Progenitor cell of endocrine pancreas (in vitro differentiated cells): Measurements from ENCODE around the gene ITGB3. TPM values are rescaled to one million over a fixed set of nuclear protein-coding genes. Genes with fewer than 3 reads are reported as not detected.

ENCODE experiments used
- DNase-seq: peaks from one replicate; pipeline ENCODE4 v3.0.0; 2021; ENCODE audit warnings: low spot score; ENCODE audit not compliant: unreplicated experiment
- H3K27ac Mint-ChIP-seq: 2 replicates; pipeline ENCODE4 v1.8.0; 2021; ENCODE audit warnings: mild to moderate bottlenecking, moderate library complexity, mixed read lengths
- H3K27me3 Mint-ChIP-seq: 2 replicates; pipeline ENCODE4 v1.8.0; 2021; ENCODE audit warnings: mixed read lengths
- H3K36me3 Mint-ChIP-seq: 2 replicates; pipeline ENCODE4 v1.8.0; 2022; ENCODE audit warnings: mixed read lengths; ENCODE audit not compliant: insufficient read depth
- H3K4me1 Mint-ChIP-seq: 2 replicates; pipeline ENCODE4 v1.8.0; 2021; ENCODE audit warnings: low read depth, mixed read lengths
- H3K4me3 Mint-ChIP-seq: 2 replicates; pipeline ENCODE4 v1.8.0; 2021; ENCODE audit warnings: low read depth, mild to moderate bottlenecking, moderate library complexity, mixed read lengths
- H3K9me3 Mint-ChIP-seq: 2 replicates; pipeline ENCODE4 v1.8.0; 2021; ENCODE audit warnings: low read depth, mixed read lengths
- CTCF ChIP-seq: fragments of 200-600 bp; sonication (generic); IDR thresholded peaks from one replicate; pipeline ENCODE4 v1.5.0; 2021; ENCODE audit warnings: antibody characterized with exemption, mild to moderate bottlenecking; ENCODE audit not compliant: unreplicated experiment
- total RNA-seq: library from RNA; stranded (reverse); gene quantifications from 2 replicates; pipeline ENCODE4 v1.2.1, GENCODE V29; 2021

The ITGB3 gene
- total RNA-seq, 1 donor from 2014 or later, result not detected

GRCh38 chr17:47289302-47289701, 35.7 kb downstream of the ITGB3 start:
- peaks cover 2% of the 10 kb centered on the region for H3K4me1 Mint-ChIP-seq

GRCh38 chr17:47290870-47291241, 37.2 kb downstream of the ITGB3 start:
- H3K4me1 Mint-ChIP-seq, result peaks cover 2% of the 10 kb centered on the region
- no peak overlapping the region for H3K4me3 Mint-ChIP-seq
- H3K9me3 Mint-ChIP-seq, result no peaks in the 10 kb centered on the region
- DNase-seq, result no peak
- H3K36me3 Mint-ChIP-seq, result no peaks in the 10 kb centered on the region
- no peak for TF ChIP-seq CTCF
- H3K27me3 Mint-ChIP-seq, result peaks cover 3% of the 10 kb centered on the region
- H3K27ac Mint-ChIP-seq, result no peak overlapping the region

More at GRCh38 chr17:47289302-47289701, 35.7 kb downstream of the ITGB3 start:
- DNase-seq, result no peak
- H3K36me3 Mint-ChIP-seq, result no peaks in the 10 kb centered on the region
- no peak for TF ChIP-seq CTCF
- H3K4me3 Mint-ChIP-seq, result no peak overlapping the region
- peaks cover 3% of the 10 kb centered on the region for H3K27me3 Mint-ChIP-seq
- no peaks in the 10 kb centered on the region for H3K9me3 Mint-ChIP-seq
- no peak overlapping the region for H3K27ac Mint-ChIP-seq

- H3K4me3 Mint-ChIP-seq, result no peak overlapping the region
- no peak for TF ChIP-seq CTCF
- DNase-seq, result no peak
- no peaks in the 10 kb centered on the region for H3K36me3 Mint-ChIP-seq
- H3K9me3 Mint-ChIP-seq, result no peaks in the 10 kb centered on the region
- H3K27ac Mint-ChIP-seq, result no peak overlapping the region
- H3K4me1 Mint-ChIP-seq, result peaks cover 2% of the 10 kb centered on the region
- peaks cover 3% of the 10 kb centered on the region for H3K27me3 Mint-ChIP-seq
These were observed 37.7 kb downstream of the ITGB3 start for GRCh38 chr17:47291242-47291873.

- H3K27me3 Mint-ChIP-seq, result peaks cover 3% of the 10 kb centered on the region
- no peaks in the 10 kb centered on the region for H3K36me3 Mint-ChIP-seq
These were observed 38.6 kb downstream of the ITGB3 start for GRCh38 chr17:47292206-47292605.

More at GRCh38 chr17:47292206-47292605, 38.6 kb downstream of the ITGB3 start:
- Mint-ChIP-seq H3K4me3 (no peak overlapping the region), H3K4me1 (peaks cover 2% of the 10 kb centered on the region), H3K27ac (no peak overlapping the region), H3K9me3 (no peaks in the 10 kb centered on the region)
- DNase-seq, result no peak
- no peak for TF ChIP-seq CTCF
